GM12878 (cell line): ENCODE data around the gene ADGRD1. TPM values are rescaled to one million over a fixed set of nuclear protein-coding genes. Genes with fewer than 3 reads are reported as not detected.

Experiments
- CEBPB ChIP-seq, 2 experiments: fragments of 150-350 bp in 1 of 2; IDR thresholded peaks; 2 replicates each; pipeline ENCODE4 v1.6.1; 2012 to 2014; ENCODE audit warnings: low read depth in 2 of 2, low read length in 2 of 2, borderline replicate concordance in 1 of 2, inconsistent platforms in 1 of 2
- CHD1 ChIP-seq: IDR thresholded peaks from 2 replicates; pipeline ENCODE4 v1.6.1; 2012; ENCODE audit warnings: low read depth, low read length, improper control_type of control experiment
- CUX1 ChIP-seq: IDR thresholded peaks from 2 replicates; pipeline ENCODE4 v1.6.1; 2012; ENCODE audit warnings: improper control_type of control experiment, low read depth, low read length; ENCODE audit not compliant: insufficient replicate concordance
- E2F4 ChIP-seq: IDR thresholded peaks from 2 replicates; pipeline ENCODE4 v1.6.1; 2012; ENCODE audit warnings: low read depth, low read length, improper control_type of control experiment
- HDAC6 ChIP-seq: fragments of 200-600 bp; sonication (generic); IDR thresholded peaks from one replicate; pipeline ENCODE4 v1.8.0; 2017; ENCODE audit warnings: antibody characterized with exemption; ENCODE audit not compliant: unreplicated experiment
- IKZF2 ChIP-seq, 2 experiments: fragments of 450-650 bp; IDR thresholded peaks; 2 replicates each; pipeline ENCODE4 v1.6.1; 2017; ENCODE audit warnings: mild to moderate bottlenecking in 2 of 2, moderate library complexity in 2 of 2
- JUNB ChIP-seq: IDR thresholded peaks from 2 replicates; pipeline ENCODE4 v1.6.1; 2016; ENCODE audit warnings: antibody characterized with exemption, mild to moderate bottlenecking
- MEF2A ChIP-seq: IDR thresholded peaks from 2 replicates; pipeline ENCODE4 v1.6.1; 2011; ENCODE audit warnings: low read depth, mild to moderate bottlenecking, low read length, moderate library complexity; ENCODE audit not compliant: insufficient read depth
- MLLT1 ChIP-seq: fragments of 450-650 bp; IDR thresholded peaks from 2 replicates; pipeline ENCODE4 v1.6.1; 2016; ENCODE audit warnings: mild to moderate bottlenecking
- MTA3 ChIP-seq: IDR thresholded peaks from 2 replicates; pipeline ENCODE4 v1.6.1; 2012; ENCODE audit warnings: low read length, inconsistent platforms, borderline replicate concordance
- RAD21 ChIP-seq: IDR thresholded peaks from 2 replicates; pipeline ENCODE4 v1.6.1; 2011; ENCODE audit warnings: mild to moderate bottlenecking, low read depth, low read length, moderate library complexity; ENCODE audit not compliant: insufficient read depth
- RELA ChIP-seq: fragments of 450-650 bp; IDR thresholded peaks from 2 replicates; pipeline ENCODE4 v1.8.0; 2014; ENCODE audit warnings: borderline replicate concordance; ENCODE audit not compliant: partially characterized antibody
- SRF ChIP-seq, 2 experiments: IDR thresholded peaks; 2 replicates each; pipeline ENCODE4 v1.6.1; 2011; ENCODE audit warnings: low read depth in 2 of 2, low read length in 2 of 2, mild to moderate bottlenecking in 1 of 2, moderate library complexity in 1 of 2
- STAT3 ChIP-seq: IDR thresholded peaks from 2 replicates; pipeline ENCODE4 v1.6.1; 2011; ENCODE audit warnings: low read depth, low read length, improper control_type of control experiment
- TBL1XR1 ChIP-seq: IDR thresholded peaks from 2 replicates; pipeline ENCODE4 v1.6.1; 2012; ENCODE audit warnings: low read depth, low read length, improper control_type of control experiment
- ZBED1 ChIP-seq: IDR thresholded peaks from 2 replicates; pipeline ENCODE4 v1.6.1; 2016; ENCODE audit warnings: borderline replicate concordance
- ZBTB4 ChIP-seq: fragments of 450-650 bp; formaldehyde crosslinking; IDR thresholded peaks from 2 replicates; pipeline ENCODE4 v1.4.0; 2022; ENCODE audit warnings: mild to moderate bottlenecking, moderate library complexity
- ZNF217 ChIP-seq: fragments of 450-650 bp; IDR thresholded peaks from 2 replicates; pipeline ENCODE4 v1.6.1; 2017; ENCODE audit warnings: antibody characterized with exemption, mild to moderate bottlenecking
- ZSCAN29 ChIP-seq: fragments of 450-650 bp; IDR thresholded peaks from 2 replicates; pipeline ENCODE4 v1.6.1; 2017; ENCODE audit warnings: mild to moderate bottlenecking, moderate library complexity
- polyA plus RNA-seq, 11 experiments: library from polyadenylated mRNA; depleted of rRNA in 4 of 11; unstranded in 6 of 11; stranded (reverse) in 5 of 11; fragments of >200 nt; fragmentation: Nextera tagmentation in 4 of 11; fragmentation: Illumina TruSeq in 1 of 11; extraction: Ambion mirVana in 4 of 11; extraction: Trizol in 1 of 11; gene quantifications; 1 replicate in 1 of 11; 2 replicates in 10 of 11; pipeline versions ENCODE4 v1.2.1 to v1.2.3, GENCODE V29; 2011 to 2016; ENCODE audit warnings: inconsistent platforms in 2 of 11, missing spikeins in 2 of 11, low read depth in 1 of 11
- total RNA-seq, 4 experiments: library from RNA; depleted of rRNA in 3 of 4; stranded (reverse); fragments of >200 nt in 3 of 4; fragmentation: Illumina TruSeq in 1 of 4; extraction: Trizol in 1 of 4; gene quantifications; 2 replicates each; pipeline versions ENCODE4 v1.2.1 to v1.2.3, GENCODE V29; 2013 to 2021

The ADGRD1 gene
- total and polyA plus RNA-seq, 10 of the 15 experiments (the other 5 are each of a cell fraction or from before 2014, with no cell fraction given): 0.15 to 12.7 (median 1.2) TPM

- TF ChIP-seq ZSCAN29 (no peak), E2F4 (peak; percentile 65), ZNF217 (no peak), MLLT1 (no peak), HDAC6 (no peak), MEF2A (0 out of 2 replicates have a peak, but pooled peaks have one; percentile 29), JUNB (no peak), RAD21 (peak; percentile 98), ZBTB4 (CRISPR knock-in tag) (no peak), STAT3 (no peak), ZBED1 (no peak), MTA3 (no peak), TBL1XR1 (0 out of 2 replicates have a peak, but pooled peaks have one; percentile 14), CHD1 (no peak), CEBPB (IDR thresholded peaks at IDR 0.05; ENCODE audit: borderline replicate concordance in 1 of 2, low read depth in 2 of 2, low read length in 2 of 2) (peak; percentile 66 to 91; a peak in 3 of 4 replicates), RELA (no peak), IKZF2 (IDR thresholded peaks at IDR 0.05) (no peak), SRF (IDR thresholded peaks at IDR 0.05; ENCODE audit: low read depth in 2 of 2, low read length in 2 of 2) (0 out of 4 replicates have a peak, but pooled peaks of 1 of the 2 experiments have one; percentile 7), CUX1 (no peak)
These were observed 37.3 kb upstream of the ADGRD1 start (continued) for GRCh38 chr12:130916241-130916911.
